Psoas muscle (tissue), 8 donors: ENCODE results near the gene FLNC. TPM values are rescaled to one million over a fixed set of nuclear protein-coding genes. Genes with fewer than 3 reads are reported as not detected.

Source experiments
- ATAC-seq, 4 donors: fragments of 200-7000 bp; cut with Tn5 transposase; one replicate each; pipeline ENCODE4 v1.9.1; 2020; ENCODE audit warnings: moderate library complexity in 3 of 4, mild to moderate bottlenecking in 2 of 4
- DNase-seq, 2 donors: peaks; one replicate each; pipeline ENCODE4 v3.0.0-alpha.2; 2020
- H3K27ac ChIP-seq: fragments of 200-600 bp; one replicate; pipeline ENCODE4 v1.8.0; 2022
- H3K27me3 ChIP-seq, 3 donors: fragments of 200-600 bp in 1 of 3; one replicate each; pipeline versions ENCODE4 v1.6.1 to v1.8.0; 2013 to 2022; ENCODE audit warnings: low read length in 2 of 3, mild to moderate bottlenecking in 2 of 3, moderate library complexity in 1 of 3; ENCODE audit not compliant: insufficient read depth in 3 of 3
- H3K36me3 ChIP-seq, 2 donors: fragments of 200-600 bp in 1 of 2; one replicate each; pipeline versions ENCODE4 v1.6.1 to v1.8.0; 2013 to 2022; ENCODE audit warnings: low read depth in 1 of 2, mild to moderate bottlenecking in 1 of 2, moderate library complexity in 1 of 2; ENCODE audit not compliant: insufficient read depth in 1 of 2
- H3K4me1 ChIP-seq: fragments of 200-600 bp; one replicate; pipeline ENCODE4 v1.8.0; 2022
- H3K4me3 ChIP-seq: fragments of 200-600 bp; one replicate; pipeline ENCODE4 v1.8.0; 2022; ENCODE audit warnings: mild to moderate bottlenecking
- H3K9me3 ChIP-seq: fragments of 200-600 bp; one replicate; pipeline ENCODE4 v1.8.0; 2022
- WGBS, 3 donors: extraction: QIAGEN DNeasy Blood & Tissue Kit; methylation state at CpG; one replicate each; pipeline versions ENCODE4 v1.1.6 to v1.1.7; 2013; 5-methylcytosine and 5-hydroxymethylcytosine counted together
- intact Hi-C, 2 donors: fragments of 100-400 bp; cut with DNase I; formaldehyde crosslinking; loops; one replicate each; pipeline versions ENCODE4 v1.11.0 to v1.14.2; 2022
- polyA plus RNA-seq, 3 donors: library from polyadenylated mRNA; stranded (reverse); fragments of 200-250 nt; gene quantifications; one replicate each; pipeline ENCODE4 v1.2.3, GENCODE V29; 2013
- total RNA-seq, 4 donors: library from RNA; stranded (reverse); fragmentation: NEBNext Ultra II Directional in 2 of 4; extraction: Animal tissue kit (Norgen Biotek cat#: 25700) in 2 of 4; gene quantifications; one replicate each; pipeline versions ENCODE4 v1.2.1 to v1.2.4, GENCODE V29; 2021 to 2023
- TF ChIP-seq, protein P1 (sequence below): fragments of 200-600 bp; IDR thresholded peaks from one replicate; pipeline ENCODE4 v1.8.0; 2022; ENCODE audit warnings: antibody characterized with exemption
- donor health status: healthy with polysubstance abuse.
- donor health status: DM: no; HTN: no; CAD: no; lungs with moderate emphysema.
- donor health status: Bipolar disorder and iron deficiency.
- donor health status: healthy.
- donor health status: DM: yes; HTN: yes; CAD: no.
- donor health status: DM: no; HTN: no; CAD: no.
- donor health status: DM: no; HTN: no; CAD: no.
- donor health status: DM: yes; HTN: yes; CAD: no.

The FLNC gene
- total and polyA plus RNA-seq, 7 donors: 1,080 to 6,311 (median 4,011) TPM

DNA sequence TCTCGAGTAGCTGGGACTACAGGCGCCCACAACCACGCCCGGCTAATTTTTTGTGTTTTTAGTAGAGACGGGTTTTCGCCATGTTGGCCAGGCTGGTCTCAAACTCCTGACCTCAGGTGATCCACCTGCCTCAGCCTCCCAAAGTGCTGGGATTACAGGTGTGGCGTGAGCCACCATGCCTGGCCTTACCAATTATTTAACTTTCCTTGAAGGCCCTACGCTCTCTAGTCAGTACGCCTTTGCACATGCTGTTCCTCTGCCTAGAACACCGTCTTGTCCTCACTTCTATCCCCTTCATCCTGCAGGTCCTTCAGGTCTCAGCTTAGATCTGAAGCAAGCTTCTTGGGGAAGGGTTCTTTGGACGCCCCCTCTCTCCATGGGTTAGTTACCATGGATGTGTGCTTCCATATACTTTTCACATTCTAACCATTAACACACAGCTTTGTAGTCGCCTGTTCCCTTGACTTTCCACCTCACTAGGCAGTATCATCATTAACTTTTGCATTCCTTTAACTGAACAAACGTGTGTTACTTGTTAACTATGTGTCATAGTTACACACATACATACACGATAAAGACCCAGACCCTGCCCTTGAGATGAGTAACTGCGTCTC is 31.9 kb downstream of the FLNC start:
- Histone ChIP-seq H3K4me1 (peaks cover 36% of the 10 kb centered on the region), H3K27ac (peak overlapping the region; percentile 76), H3K36me3 (peaks cover 0 to 33% of the 10 kb centered on the region in 2 donors), H3K27me3 (no peaks in the 10 kb centered on the region), H3K4me3 (peak overlapping the region; percentile 79), H3K9me3 (no peaks in the 10 kb centered on the region)
- TF ChIP-seq, protein P1, sequence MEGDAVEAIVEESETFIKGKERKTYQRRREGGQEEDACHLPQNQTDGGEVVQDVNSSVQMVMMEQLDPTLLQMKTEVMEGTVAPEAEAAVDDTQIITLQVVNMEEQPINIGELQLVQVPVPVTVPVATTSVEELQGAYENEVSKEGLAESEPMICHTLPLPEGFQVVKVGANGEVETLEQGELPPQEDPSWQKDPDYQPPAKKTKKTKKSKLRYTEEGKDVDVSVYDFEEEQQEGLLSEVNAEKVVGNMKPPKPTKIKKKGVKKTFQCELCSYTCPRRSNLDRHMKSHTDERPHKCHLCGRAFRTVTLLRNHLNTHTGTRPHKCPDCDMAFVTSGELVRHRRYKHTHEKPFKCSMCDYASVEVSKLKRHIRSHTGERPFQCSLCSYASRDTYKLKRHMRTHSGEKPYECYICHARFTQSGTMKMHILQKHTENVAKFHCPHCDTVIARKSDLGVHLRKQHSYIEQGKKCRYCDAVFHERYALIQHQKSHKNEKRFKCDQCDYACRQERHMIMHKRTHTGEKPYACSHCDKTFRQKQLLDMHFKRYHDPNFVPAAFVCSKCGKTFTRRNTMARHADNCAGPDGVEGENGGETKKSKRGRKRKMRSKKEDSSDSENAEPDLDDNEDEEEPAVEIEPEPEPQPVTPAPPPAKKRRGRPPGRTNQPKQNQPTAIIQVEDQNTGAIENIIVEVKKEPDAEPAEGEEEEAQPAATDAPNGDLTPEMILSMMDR: no peak
- DNase-seq (no peak), ATAC-seq (no peak)
- 56 to 70% (median 63%) methylated on average over 15 of the region's 15 CpGs for WGBS, 3 donors
- intact Hi-C loops: no loop called here

DNA sequence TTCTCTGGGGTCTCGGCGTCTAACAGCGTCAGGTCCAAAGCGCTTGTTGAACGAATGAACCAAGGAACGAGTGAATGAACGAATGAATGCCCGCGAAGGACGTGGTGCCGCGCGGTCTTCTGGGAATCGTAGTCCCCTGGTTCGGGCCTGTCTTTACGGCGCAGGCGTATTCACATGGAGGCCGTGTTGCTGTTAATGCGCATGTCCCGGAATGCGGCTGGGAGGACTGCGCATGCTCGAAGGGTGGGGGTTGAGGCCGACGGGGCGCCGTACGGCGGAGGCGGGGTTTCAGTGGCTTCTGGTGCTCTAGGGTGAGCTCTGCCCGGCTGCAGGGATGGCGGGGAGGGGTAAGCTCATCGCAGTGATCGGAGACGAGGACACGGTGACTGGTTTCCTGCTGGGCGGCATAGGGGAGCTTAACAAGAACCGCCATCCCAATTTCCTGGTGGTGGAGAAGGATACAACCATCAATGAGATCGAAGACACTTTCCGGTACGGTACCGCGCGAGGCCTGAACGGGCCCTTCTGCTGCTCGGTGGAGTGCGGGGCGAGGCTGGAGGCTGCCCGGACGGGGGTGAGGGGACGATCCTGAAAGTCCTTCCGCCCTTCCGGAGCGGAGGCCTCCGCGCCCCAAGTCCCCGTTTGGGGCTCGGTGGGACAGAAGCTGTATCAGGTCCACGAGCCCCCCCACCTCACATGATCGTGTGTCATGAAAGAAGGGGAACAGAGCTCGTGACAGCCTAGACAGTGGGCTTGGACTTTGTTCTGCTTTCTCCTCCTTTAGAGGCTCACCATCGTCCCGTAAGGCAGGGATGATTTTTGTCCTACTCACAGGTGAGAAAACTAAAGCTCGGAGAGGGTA is 32.6 kb downstream of the FLNC start, which contains the start of gene ATP6V1F:
ATP6V1F (plus strand) TSS at position 286 of the 862 bp plus-strand sequence; CDS start at position 335, 49 bp downstream.
- 0 to 1% (median 1%) methylated on average over 63 to 65 of the region's 65 CpGs for WGBS, 3 donors
- peak within 1 kb of the TSS; percentile 79 for H3K4me3 ChIP-seq
- H3K4me1 ChIP-seq: peaks cover 36% of the 10 kb centered on the region
- DNase-seq (peak; percentile 97 to 99), ATAC-seq (peak; percentile 44 to 64 (median 48))
- peaks cover 0 to 27% of the 10 kb centered on the region in 2 donors for H3K36me3 ChIP-seq
- intact Hi-C loops: no loop called here
- H3K27me3 ChIP-seq: no peaks in the 10 kb centered on the region
- TF ChIP-seq, protein P1: no peak
- peak within 1 kb of the TSS; percentile 76 for H3K27ac ChIP-seq
- no peaks in the 10 kb centered on the region for H3K9me3 ChIP-seq

DNA sequence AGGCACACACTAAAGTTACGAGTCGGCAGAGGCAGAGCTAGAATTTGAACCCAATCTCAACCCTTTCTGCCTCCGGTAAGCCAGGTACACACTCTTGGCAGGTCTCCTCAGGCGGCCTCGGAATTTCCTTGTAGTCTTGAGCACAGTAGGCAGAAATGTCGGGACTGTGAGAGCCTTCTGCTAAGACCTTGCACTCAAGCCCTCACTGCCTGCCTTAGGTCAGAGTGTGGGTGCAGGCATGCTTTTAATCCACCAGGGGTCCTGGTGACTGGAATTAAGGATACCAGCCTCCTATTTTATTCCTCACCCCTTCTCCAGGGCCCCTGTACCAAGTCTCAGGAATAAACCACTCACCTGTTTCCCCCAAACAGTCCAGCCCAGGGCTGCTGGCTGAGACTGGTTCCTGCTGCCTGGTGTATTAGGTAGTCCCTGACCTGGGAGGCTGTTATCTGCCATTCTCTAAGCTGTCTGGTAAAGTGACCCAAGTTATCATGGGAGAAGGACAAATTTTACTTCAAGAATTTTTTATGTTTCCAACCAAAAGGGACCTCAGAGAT is 33.3 kb downstream of the FLNC start:
- peak in 3 of 4 donors; percentile 0 to 1 (median 1) for ATAC-seq
- intact Hi-C loops: no loop called here
- H3K4me1 ChIP-seq: peaks cover 37% of the 10 kb centered on the region

DNA sequence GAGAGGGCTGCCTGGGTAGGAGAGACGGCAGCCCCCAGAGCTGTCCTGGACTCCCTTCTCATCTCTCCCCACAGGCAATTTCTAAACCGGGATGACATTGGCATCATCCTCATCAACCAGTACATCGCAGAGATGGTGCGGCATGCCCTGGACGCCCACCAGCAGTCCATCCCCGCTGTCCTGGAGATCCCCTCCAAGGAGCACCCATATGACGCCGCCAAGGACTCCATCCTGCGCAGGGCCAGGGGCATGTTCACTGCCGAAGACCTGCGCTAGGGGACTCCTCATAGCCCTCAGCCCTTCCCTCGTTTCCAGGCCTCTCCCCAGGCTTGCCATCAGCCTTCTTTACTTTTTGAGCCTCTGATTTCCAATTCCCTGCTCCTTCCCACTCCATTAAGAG is 35.1 kb downstream of the FLNC start:
- DNase-seq: peak in 1 of 2 donors; percentile 65
- peaks cover 0 to 8% of the 10 kb centered on the region in 2 donors for H3K36me3 ChIP-seq
- H3K4me3 ChIP-seq: no peak overlapping the region
- H3K27ac ChIP-seq: no peak overlapping the region
- H3K9me3 ChIP-seq: no peaks in the 10 kb centered on the region
- TF ChIP-seq, protein P1: no peak
- no peak for ATAC-seq
- 94 to 98% (median 94%) methylated on average over 12 of the region's 12 CpGs for WGBS, 3 donors
- intact Hi-C loops: no loop called here
- peaks cover 26% of the 10 kb centered on the region for H3K4me1 ChIP-seq
- no peaks in the 10 kb centered on the region for H3K27me3 ChIP-seq

More for the DNA sequence above, 33.3 kb downstream of the FLNC start:
- 3 to 4% (median 3%) methylated on average over 6 of the region's 6 CpGs for WGBS, 3 donors
- no peaks in the 10 kb centered on the region for H3K27me3 ChIP-seq
- peak; percentile 31 to 65 for DNase-seq
- H3K9me3 ChIP-seq: no peaks in the 10 kb centered on the region
- H3K4me3 ChIP-seq: peak overlapping the region; percentile 79
- TF ChIP-seq, protein P1: peak; percentile 37
- peaks cover 0 to 23% of the 10 kb centered on the region in 2 donors for H3K36me3 ChIP-seq
- H3K27ac ChIP-seq: peak overlapping the region; percentile 76
